Spinal cord (tissue), 10 donors: ENCODE data around the gene MYO5B. TPM values are rescaled to one million over a fixed set of nuclear protein-coding genes. Genes with fewer than 3 reads are reported as not detected.
"Not testable (repeated sequence)": the region's sequence is repeated elsewhere in the genome, so short reads cannot be mapped to it uniquely, and the experiment has no call there.

Source experiments
- DNase-seq, 6 donors: peaks; one replicate each; pipeline versions ENCODE4 v3.0.0 to v3.0.0-alpha.2; 2013 to 2015; ENCODE audit warnings: low spot score in 6 of 6, low read depth in 4 of 6
- H3K27ac ChIP-seq: one replicate; pipeline ENCODE4 v1.5.1; 2013; ENCODE audit warnings: low read depth, low read length, control low read depth
- H3K27me3 ChIP-seq: one replicate; pipeline ENCODE4 v1.6.1; 2013; ENCODE audit warnings: low read length; ENCODE audit not compliant: control insufficient read depth, insufficient read depth
- H3K36me3 ChIP-seq: one replicate; pipeline ENCODE4 v1.6.1; 2013; ENCODE audit warnings: low read length; ENCODE audit not compliant: control insufficient read depth, insufficient read depth
- H3K4me1 ChIP-seq: one replicate; pipeline ENCODE4 v1.6.1; 2013; ENCODE audit warnings: low read length; ENCODE audit not compliant: control insufficient read depth, insufficient read depth
- H3K4me3 ChIP-seq: one replicate; pipeline ENCODE4 v1.5.1; 2013; ENCODE audit warnings: low read depth, low read length, control low read depth
- H3K9me3 ChIP-seq: one replicate; pipeline ENCODE4 v1.6.1; 2013; ENCODE audit warnings: low read length; ENCODE audit not compliant: control insufficient read depth, insufficient read depth
- WGBS: methylation state at CpG from one replicate; pipeline ENCODE4 v1.1.5; 2013; ENCODE audit warnings: missing lambda C conversion rate; ENCODE audit not compliant: insufficient coverage; 5-methylcytosine and 5-hydroxymethylcytosine counted together
- polyA plus RNA-seq, 2 donors: library from polyadenylated mRNA; unstranded; fragments of 120-200 nt; gene quantifications; one replicate each; pipeline ENCODE4 v1.2.1, GENCODE V29; 2013; ENCODE audit not compliant: insufficient read length in 2 of 2
- small RNA-seq: library from RNA; depleted of rRNA; stranded (forward); fragments of <200 nt; gene quantifications from one replicate; pipeline ENCODE3, GENCODE V24; 2014; ENCODE audit warnings: low replicate concordance
- total RNA-seq, 2 donors: library from RNA; depleted of rRNA in 1 of 2; stranded (reverse); fragments of 120-200 nt in 1 of 2; fragments of >200 nt in 1 of 2; gene quantifications; one replicate each; pipeline versions ENCODE4 v1.2.3 to v1.2.4, GENCODE V29; 2013 to 2014
- donor health status: healthy.

The MYO5B gene
- total and polyA plus RNA-seq, 4 donors, result 2.6 to 8.0 (median 4.5) TPM

- not testable (repeated sequence) for H3K27me3 ChIP-seq, H3K9me3 ChIP-seq, H3K4me1 ChIP-seq, H3K27ac ChIP-seq, DNase-seq, H3K4me3 ChIP-seq, H3K36me3 ChIP-seq
- WGBS, result 85% methylated on average over 4 of the region's 8 CpGs
Observed at GRCh38 chr18:49789560-49790134, 405.3 kb downstream of the MYO5B start.

GRCh38 chr18:49788327-49788898 is 406.5 kb downstream of the MYO5B start:
- Histone ChIP-seq H3K9me3 (no peaks in the 10 kb centered on the region), H3K27ac (no peak overlapping the region), H3K4me1 (no peaks in the 10 kb centered on the region), H3K27me3 (no peaks in the 10 kb centered on the region), H3K36me3 (peaks cover 6% of the 10 kb centered on the region), H3K4me3 (no peak overlapping the region)
- WGBS, result 92% methylated on average over 2 of the region's 5 CpGs
- no peak for DNase-seq

- H3K27me3 ChIP-seq, result no peaks in the 10 kb centered on the region
- no peak overlapping the region for H3K4me3 ChIP-seq
- DNase-seq, result no peak
- H3K36me3 ChIP-seq, result peaks cover 2% of the 10 kb centered on the region
- H3K27ac ChIP-seq, result no peak overlapping the region
- WGBS, result no CpG with 5 or more reads among the region's 1 CpG
- no peaks in the 10 kb centered on the region for H3K9me3 ChIP-seq
- no peaks in the 10 kb centered on the region for H3K4me1 ChIP-seq
Observed at GRCh38 chr18:49786019-49786720, 408.8 kb downstream of the MYO5B start.

GRCh38 chr18:49784427-49785185 is 410.3 kb downstream of the MYO5B start:
- no peaks in the 10 kb centered on the region for H3K27me3 ChIP-seq
- no CpG with 5 or more reads among the region's 1 CpG for WGBS
- H3K9me3 ChIP-seq, result no peaks in the 10 kb centered on the region
- no peaks in the 10 kb centered on the region for H3K36me3 ChIP-seq
- H3K4me1 ChIP-seq, result no peaks in the 10 kb centered on the region
- H3K4me3 ChIP-seq, result no peak overlapping the region
- peak in 1 of 6 donors; percentile 19 for DNase-seq
- no peak overlapping the region for H3K27ac ChIP-seq

GRCh38 chr18:49783631-49784030 is 411.3 kb downstream of the MYO5B start:
- H3K4me1 ChIP-seq, H3K9me3 ChIP-seq, H3K27ac ChIP-seq, H3K27me3 ChIP-seq, H3K36me3 ChIP-seq, H3K4me3 ChIP-seq, DNase-seq: not testable (repeated sequence)
- WGBS, result no CpG with 5 or more reads among the region's 3 CpGs

- no peak overlapping the region for H3K4me3 ChIP-seq
- H3K27ac ChIP-seq, result no peak overlapping the region
- no peaks in the 10 kb centered on the region for H3K4me1 ChIP-seq
- no peaks in the 10 kb centered on the region for H3K27me3 ChIP-seq
- no peaks in the 10 kb centered on the region for H3K36me3 ChIP-seq
- no peak for DNase-seq
- 82% methylated on average over 8 of the region's 8 CpGs for WGBS
- no peaks in the 10 kb centered on the region for H3K9me3 ChIP-seq
Observed at GRCh38 chr18:49778826-49779465, 416.0 kb downstream of the MYO5B start.

Small RNA genes lying within 50 kb of the gene (small RNA-seq; reads per million reads assigned to genes)
- gene RF00019 (not detected), gene RF00283 (not detected), gene RN7SL310P (not detected), gene RNA5SP457 (not detected), gene SCARNA17 (not detected)

Other genes with a start within 250 kb of the MYO5B start
- gene CFAP53, start 71.3 kb upstream of the MYO5B start, total RNA-seq, result 1 to 10 TPM; 1.5 to 4.8 TPM
- 1 to 10 TPM; 3.1 to 4.2 TPM for gene CFAP53, start 71.3 kb upstream of the MYO5B start, polyA plus RNA-seq
- gene MBD1, start 86.4 kb upstream of the MYO5B start, total RNA-seq, result 10 to 100 TPM; 35.3 to 68.7 TPM
- gene MBD1, start 86.4 kb upstream of the MYO5B start, polyA plus RNA-seq, result 10 to 100 TPM; 73.6 to 78.0 TPM
- 10 to 100 TPM; 31.2 to 33.8 TPM for gene CXXC1, start 92.5 kb upstream of the MYO5B start, total RNA-seq
- gene CXXC1, start 92.5 kb upstream of the MYO5B start, polyA plus RNA-seq, result 10 to 100 TPM; 76.4 to 97.5 TPM
- gene SKA1, start 179.9 kb upstream of the MYO5B start, total RNA-seq, result 1 to 10 TPM; 3.8 to 4.8 TPM
- gene SKA1, start 179.9 kb upstream of the MYO5B start, polyA plus RNA-seq, result 1 to 10 TPM; 3.5 to 3.7 TPM